Endothelial cell (in vitro differentiated cells): ENCODE measurements around the gene NDUFAF7. TPM values are rescaled to one million over a fixed set of nuclear protein-coding genes. Genes with fewer than 3 reads are reported as not detected.

Experiments
- DNase-seq: peaks from one replicate; pipeline ENCODE4 v3.0.0; 2021; ENCODE audit warnings: low spot score
- H3K27ac Mint-ChIP-seq: one replicate; pipeline ENCODE4 v1.8.0; 2021; ENCODE audit warnings: mixed read lengths, inconsistent platforms; ENCODE audit not compliant: unreplicated experiment
- H3K27me3 Mint-ChIP-seq: one replicate; pipeline ENCODE4 v1.8.0; 2021; ENCODE audit warnings: mild to moderate bottlenecking, moderate library complexity, mixed read lengths, inconsistent platforms; ENCODE audit not compliant: unreplicated experiment
- H3K36me3 Mint-ChIP-seq: one replicate; pipeline ENCODE4 v1.8.0; 2021; ENCODE audit warnings: mild to moderate bottlenecking, low read depth, mixed read lengths, inconsistent platforms; ENCODE audit not compliant: unreplicated experiment
- H3K4me1 Mint-ChIP-seq: one replicate; pipeline ENCODE4 v1.8.0; 2021; ENCODE audit warnings: mild to moderate bottlenecking, mixed read lengths, inconsistent platforms; ENCODE audit not compliant: unreplicated experiment
- H3K4me3 Mint-ChIP-seq: one replicate; pipeline ENCODE4 v1.8.0; 2021; ENCODE audit warnings: mild to moderate bottlenecking, mixed read lengths, inconsistent platforms; ENCODE audit not compliant: unreplicated experiment
- H3K9me3 Mint-ChIP-seq: one replicate; pipeline ENCODE4 v1.8.0; 2021; ENCODE audit warnings: mixed read lengths, inconsistent platforms; ENCODE audit not compliant: unreplicated experiment
- long read RNA-seq: library from polyadenylated mRNA; unstranded; transcript quantifications from one replicate; pipeline ENCODE4 v2.0.0, GENCODE V29; 2020; ENCODE audit not compliant: unreplicated experiment
- total RNA-seq: library from RNA; stranded (reverse); fragmentation: NEBNext Ultra II Directional; extraction: Animal tissue kit (Norgen Biotek cat#: 25700); gene quantifications from one replicate; pipeline ENCODE4 v1.2.1, GENCODE V29; 2021; ENCODE audit not compliant: unreplicated experiment
- TF ChIP-seq, protein P1 (sequence below): fragments of 200-600 bp; sonication (generic); IDR thresholded peaks from one replicate; pipeline ENCODE4 v1.5.0; 2021; ENCODE audit warnings: antibody characterized with exemption; ENCODE audit not compliant: unreplicated experiment

NDUFAF7 gene, protein sequence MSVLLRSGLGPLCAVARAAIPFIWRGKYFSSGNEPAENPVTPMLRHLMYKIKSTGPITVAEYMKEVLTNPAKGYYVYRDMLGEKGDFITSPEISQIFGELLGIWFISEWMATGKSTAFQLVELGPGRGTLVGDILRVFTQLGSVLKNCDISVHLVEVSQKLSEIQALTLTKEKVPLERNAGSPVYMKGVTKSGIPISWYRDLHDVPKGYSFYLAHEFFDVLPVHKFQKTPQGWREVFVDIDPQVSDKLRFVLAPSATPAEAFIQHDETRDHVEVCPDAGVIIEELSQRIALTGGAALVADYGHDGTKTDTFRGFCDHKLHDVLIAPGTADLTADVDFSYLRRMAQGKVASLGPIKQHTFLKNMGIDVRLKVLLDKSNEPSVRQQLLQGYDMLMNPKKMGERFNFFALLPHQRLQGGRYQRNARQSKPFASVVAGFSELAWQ
- total RNA-seq = 16.6 TPM
- long read RNA-seq, partial matches to known transcripts = 3 of 12 reads
- long read RNA-seq, other reads (novel, unspliced or antisense) = 6 of 12 reads

DNA sequence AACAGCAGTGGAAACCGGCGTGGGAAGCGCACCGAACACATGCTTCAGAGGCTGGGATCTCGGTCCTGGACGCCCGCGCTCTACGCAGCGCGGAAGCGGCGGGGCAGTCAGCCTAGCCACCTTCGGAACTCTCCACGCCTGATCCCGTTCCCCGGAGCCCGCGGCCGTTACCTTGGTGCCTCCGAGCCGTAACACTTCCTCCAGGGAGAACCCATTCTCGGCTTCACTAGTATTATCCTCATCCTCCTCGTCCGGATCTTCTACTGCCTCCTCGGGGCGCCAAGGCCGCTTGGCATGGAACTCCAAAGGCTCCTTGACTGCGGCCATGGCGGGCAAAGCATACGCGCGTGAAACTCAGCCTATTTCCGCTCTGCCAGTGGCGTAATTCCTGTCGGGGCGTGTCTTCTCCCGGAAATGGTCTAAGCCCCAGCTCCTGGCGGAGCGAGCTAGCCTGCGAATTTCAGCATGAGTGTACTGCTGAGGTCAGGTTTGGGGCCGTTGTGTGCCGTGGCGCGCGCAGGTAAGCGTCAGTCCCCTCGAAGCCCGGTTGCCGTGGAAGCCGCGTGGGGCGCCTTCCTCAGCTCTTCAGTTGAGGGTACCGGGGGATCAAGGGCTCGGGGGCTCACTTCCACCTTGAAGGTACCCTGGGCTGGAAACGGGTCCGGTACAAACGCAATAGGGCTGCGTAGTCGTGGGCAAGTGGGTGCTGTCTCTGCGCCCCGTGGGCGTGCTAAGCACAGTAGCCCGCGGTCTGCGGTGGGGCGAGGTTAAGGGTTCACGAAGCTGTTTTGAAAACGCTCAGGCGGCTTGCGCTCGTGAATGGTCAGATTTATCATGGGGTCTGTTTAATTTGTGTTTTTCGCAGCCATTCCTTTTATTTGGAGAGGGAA is at the start of gene NDUFAF7, which contains the start of gene CEBPZ:
Gene NDUFAF7, plus strand, starts transcription at position 418 of the 890 bp plus-strand sequence. Its CDS starts 48 bp downstream, at position 466.
Gene CEBPZ, minus strand, starts transcription at position 356 of the 890 bp plus-strand sequence. Its CDS starts 29 bp downstream, at position 327.
- peak; percentile 82 for DNase-seq
- peaks cover 4% of the 10 kb centered on the region for H3K4me1 Mint-ChIP-seq
- H3K4me3 Mint-ChIP-seq = no peak within 1 kb of the TSS
- TF ChIP-seq, protein P1, sequence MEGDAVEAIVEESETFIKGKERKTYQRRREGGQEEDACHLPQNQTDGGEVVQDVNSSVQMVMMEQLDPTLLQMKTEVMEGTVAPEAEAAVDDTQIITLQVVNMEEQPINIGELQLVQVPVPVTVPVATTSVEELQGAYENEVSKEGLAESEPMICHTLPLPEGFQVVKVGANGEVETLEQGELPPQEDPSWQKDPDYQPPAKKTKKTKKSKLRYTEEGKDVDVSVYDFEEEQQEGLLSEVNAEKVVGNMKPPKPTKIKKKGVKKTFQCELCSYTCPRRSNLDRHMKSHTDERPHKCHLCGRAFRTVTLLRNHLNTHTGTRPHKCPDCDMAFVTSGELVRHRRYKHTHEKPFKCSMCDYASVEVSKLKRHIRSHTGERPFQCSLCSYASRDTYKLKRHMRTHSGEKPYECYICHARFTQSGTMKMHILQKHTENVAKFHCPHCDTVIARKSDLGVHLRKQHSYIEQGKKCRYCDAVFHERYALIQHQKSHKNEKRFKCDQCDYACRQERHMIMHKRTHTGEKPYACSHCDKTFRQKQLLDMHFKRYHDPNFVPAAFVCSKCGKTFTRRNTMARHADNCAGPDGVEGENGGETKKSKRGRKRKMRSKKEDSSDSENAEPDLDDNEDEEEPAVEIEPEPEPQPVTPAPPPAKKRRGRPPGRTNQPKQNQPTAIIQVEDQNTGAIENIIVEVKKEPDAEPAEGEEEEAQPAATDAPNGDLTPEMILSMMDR = no peak
- no peak within 1 kb of the TSS for H3K27ac Mint-ChIP-seq
- H3K36me3 Mint-ChIP-seq = peaks cover 18% of the 10 kb centered on the region
- H3K9me3 Mint-ChIP-seq = no peaks in the 10 kb centered on the region
- H3K27me3 Mint-ChIP-seq = no peaks in the 10 kb centered on the region

DNA sequence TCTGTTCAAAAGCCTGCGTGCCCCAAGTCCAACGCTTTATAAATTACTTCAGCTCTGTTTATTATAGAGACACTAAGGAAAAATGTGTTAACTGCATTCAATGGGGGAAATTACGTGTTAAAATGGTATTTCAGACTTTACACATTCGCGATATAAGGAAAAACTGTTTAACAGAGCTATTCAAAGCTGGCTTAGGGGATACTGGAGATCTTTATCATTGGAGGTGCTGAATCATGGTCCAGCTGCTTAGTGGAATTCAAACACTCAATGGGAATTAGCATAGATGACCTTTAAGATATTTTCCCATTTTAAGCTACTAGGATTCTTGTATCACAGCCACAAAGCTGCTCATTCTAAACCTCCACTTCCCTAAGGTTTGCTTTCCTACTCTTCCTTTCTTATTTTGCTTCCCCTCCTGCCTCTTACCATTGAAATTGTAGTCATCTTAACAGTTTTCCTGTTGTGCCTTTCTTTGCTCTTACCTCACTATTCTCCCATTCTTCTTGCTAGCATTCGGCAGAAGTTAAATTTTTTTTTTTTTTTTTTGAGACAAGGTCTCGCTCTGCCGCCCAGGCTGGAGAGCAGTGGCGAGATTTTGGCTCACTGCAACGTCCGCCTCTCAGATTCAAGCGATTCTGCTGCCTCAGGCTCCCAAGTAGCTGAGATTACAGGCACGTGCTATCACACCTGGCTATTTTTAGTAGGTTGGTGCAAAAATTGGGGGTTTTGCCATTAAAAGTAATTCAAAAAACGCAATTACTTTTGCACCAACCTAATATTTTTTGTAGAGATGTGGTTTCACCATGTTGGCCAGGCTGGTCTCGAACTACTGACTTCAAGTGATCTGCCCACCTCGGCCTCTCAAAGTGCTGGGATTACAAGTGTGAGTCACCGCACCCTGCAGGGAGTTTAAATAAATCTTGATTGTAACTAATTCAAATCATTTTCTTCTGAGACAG is 49.5 kb upstream of the NDUFAF7 start:
- H3K4me1 Mint-ChIP-seq = peaks cover 7% of the 10 kb centered on the region
- TF ChIP-seq, protein P1 = no peak
- no peaks in the 10 kb centered on the region for H3K36me3 Mint-ChIP-seq
- H3K27me3 Mint-ChIP-seq = no peaks in the 10 kb centered on the region
- DNase-seq = no peak
- H3K4me3 Mint-ChIP-seq = no peak overlapping the region
- H3K27ac Mint-ChIP-seq = peak overlapping the region; percentile 58
- H3K9me3 Mint-ChIP-seq = no peaks in the 10 kb centered on the region

GRCh38 chr2:37188570-37188969 is 42.9 kb upstream of the NDUFAF7 start, which contains the start of gene SULT6B1:
SULT6B1 (minus strand) TSS chr2:37188670; CDS start chr2:37188640, 30 bp downstream.
- DNase-seq = no peak
- TF ChIP-seq, protein P1 = no peak
- Mint-ChIP-seq H3K27me3 (peaks cover 3% of the 10 kb centered on the region), H3K4me3 (no peak within 1 kb of the TSS), H3K4me1 (no peaks in the 10 kb centered on the region), H3K27ac (no peak within 1 kb of the TSS), H3K9me3 (no peaks in the 10 kb centered on the region), H3K36me3 (no peaks in the 10 kb centered on the region)

- no peak for DNase-seq
- TF ChIP-seq, protein P1 = no peak
- H3K4me1 Mint-ChIP-seq = no peaks in the 10 kb centered on the region
- H3K27me3 Mint-ChIP-seq = peaks cover 3% of the 10 kb centered on the region
- no peak overlapping the region for H3K27ac Mint-ChIP-seq
- no peaks in the 10 kb centered on the region for H3K9me3 Mint-ChIP-seq
- H3K36me3 Mint-ChIP-seq = no peaks in the 10 kb centered on the region
- H3K4me3 Mint-ChIP-seq = no peak overlapping the region
Measured at GRCh38 chr2:37189452-37190153, 41.9 kb upstream of the NDUFAF7 start.
